Measurements from ENCODE around the gene ABCC2. TPM values are rescaled to one million over a fixed set of nuclear protein-coding genes. Genes with fewer than 3 reads are reported as not detected.

Gene ABCC2
- total RNA-seq, 1 donor from 2014 or later, result 1.9 TPM

DNA sequence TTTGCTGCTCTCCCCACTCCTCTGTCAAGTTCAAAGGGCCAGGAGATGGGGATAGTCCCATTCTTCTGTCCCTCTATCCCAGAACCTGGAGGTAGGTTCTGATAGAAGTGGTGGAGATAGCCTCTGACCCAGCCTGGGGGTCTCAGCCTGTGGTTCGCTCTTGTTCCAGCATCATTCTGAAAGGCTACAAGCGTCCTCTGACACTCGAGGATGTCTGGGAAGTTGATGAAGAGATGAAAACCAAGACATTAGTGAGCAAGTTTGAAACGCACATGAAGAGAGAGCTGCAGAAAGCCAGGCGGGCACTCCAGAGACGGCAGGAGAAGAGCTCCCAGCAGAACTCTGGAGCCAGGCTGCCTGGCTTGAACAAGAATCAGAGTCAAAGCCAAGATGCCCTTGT lies 14.5 kb downstream of the ABCC2 start:
- no peak for TF ChIP-seq CTCF (IDR thresholded peaks at IDR 0.05; ENCODE audit: unreplicated experiment)
- Mint-ChIP-seq H3K27me3 (ENCODE audit: unreplicated experiment) (peaks cover 1% of the 10 kb centered on the region), H3K4me3 (ENCODE audit: unreplicated experiment) (no peak overlapping the region), H3K4me1 (ENCODE audit: unreplicated experiment) (no peaks in the 10 kb centered on the region), H3K9me3 (ENCODE audit: unreplicated experiment) (no peaks in the 10 kb centered on the region), H3K27ac (ENCODE audit: unreplicated experiment) (no peak overlapping the region), H3K36me3 (ENCODE audit: low read depth, unreplicated experiment) (no peaks in the 10 kb centered on the region)
- no peak for DNase-seq (ENCODE audit: low spot score)

DNA sequence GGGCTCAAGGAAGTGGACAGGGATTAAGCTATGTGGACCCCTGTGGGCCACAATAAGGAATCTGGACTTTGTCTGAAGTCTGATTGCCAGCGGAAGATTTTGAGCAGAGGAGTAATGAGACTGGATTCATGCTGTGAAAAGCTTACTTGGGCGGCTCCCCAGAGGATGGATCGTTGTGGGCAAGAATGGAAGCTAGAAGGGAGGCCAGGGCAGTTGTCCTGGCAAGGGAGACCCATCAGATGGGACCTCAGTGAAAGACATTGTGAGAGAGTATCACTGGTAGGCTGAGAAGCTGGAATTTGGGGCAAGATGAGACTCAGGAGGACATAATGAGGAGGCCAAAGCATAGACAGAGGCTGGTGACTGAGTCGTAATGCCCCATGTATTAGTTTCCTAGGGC lies 15.6 kb downstream of the ABCC2 start:
- peaks cover 1% of the 10 kb centered on the region for H3K27me3 Mint-ChIP-seq (ENCODE audit: unreplicated experiment)
- no peak for TF ChIP-seq CTCF (IDR thresholded peaks at IDR 0.05; ENCODE audit: unreplicated experiment)
- H3K36me3 Mint-ChIP-seq (ENCODE audit: low read depth, unreplicated experiment), result no peaks in the 10 kb centered on the region
- peaks cover 2% of the 10 kb centered on the region for H3K4me1 Mint-ChIP-seq (ENCODE audit: unreplicated experiment)
- H3K9me3 Mint-ChIP-seq (ENCODE audit: unreplicated experiment), result no peaks in the 10 kb centered on the region
- no peak for DNase-seq (ENCODE audit: low spot score)
- H3K4me3 Mint-ChIP-seq (ENCODE audit: unreplicated experiment), result no peak overlapping the region
- no peak overlapping the region for H3K27ac Mint-ChIP-seq (ENCODE audit: unreplicated experiment)

DNA sequence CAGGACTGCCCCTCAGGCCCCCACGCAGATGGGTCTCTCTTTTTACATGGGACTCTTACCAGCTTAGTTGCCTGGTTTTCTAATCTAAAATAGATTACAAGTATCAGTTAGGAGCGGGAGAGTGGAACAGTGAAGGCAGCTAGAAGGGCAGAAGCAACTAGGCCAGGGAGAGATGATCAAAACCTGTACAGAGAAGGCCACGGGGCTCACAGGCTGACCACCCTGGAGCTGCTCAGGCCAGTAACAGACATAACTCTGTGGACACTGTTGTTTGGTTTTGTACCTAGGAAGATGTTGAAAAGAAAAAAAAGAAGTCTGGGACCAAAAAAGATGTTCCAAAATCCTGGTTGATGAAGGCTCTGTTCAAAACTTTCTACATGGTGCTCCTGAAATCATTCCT lies 16.5 kb downstream of the ABCC2 start:
- H3K36me3 Mint-ChIP-seq (ENCODE audit: low read depth, unreplicated experiment), result no peaks in the 10 kb centered on the region
- H3K27me3 Mint-ChIP-seq (ENCODE audit: unreplicated experiment), result no peaks in the 10 kb centered on the region
- peaks cover 11% of the 10 kb centered on the region for H3K4me1 Mint-ChIP-seq (ENCODE audit: unreplicated experiment)
- H3K9me3 Mint-ChIP-seq (ENCODE audit: unreplicated experiment), result no peaks in the 10 kb centered on the region
- DNase-seq (ENCODE audit: low spot score), result no peak
- no peak for TF ChIP-seq CTCF (IDR thresholded peaks at IDR 0.05; ENCODE audit: unreplicated experiment)
- no peak overlapping the region for H3K27ac Mint-ChIP-seq (ENCODE audit: unreplicated experiment)
- no peak overlapping the region for H3K4me3 Mint-ChIP-seq (ENCODE audit: unreplicated experiment)

GRCh38 chr10:99799613-99800012 lies 17.2 kb downstream of the ABCC2 start:
- no peak for TF ChIP-seq CTCF (IDR thresholded peaks at IDR 0.05; ENCODE audit: unreplicated experiment)
- H3K9me3 Mint-ChIP-seq (ENCODE audit: unreplicated experiment), result no peaks in the 10 kb centered on the region
- no peak overlapping the region for H3K4me3 Mint-ChIP-seq (ENCODE audit: unreplicated experiment)
- peaks cover 14% of the 10 kb centered on the region for H3K4me1 Mint-ChIP-seq (ENCODE audit: unreplicated experiment)
- H3K36me3 Mint-ChIP-seq (ENCODE audit: low read depth, unreplicated experiment), result no peaks in the 10 kb centered on the region
- no peak overlapping the region for H3K27ac Mint-ChIP-seq (ENCODE audit: unreplicated experiment)
- no peak for DNase-seq (ENCODE audit: low spot score)
- no peaks in the 10 kb centered on the region for H3K27me3 Mint-ChIP-seq (ENCODE audit: unreplicated experiment)

GRCh38 chr10:99804471-99804870 lies 22.0 kb downstream of the ABCC2 start:
- no peak overlapping the region for H3K4me3 Mint-ChIP-seq (ENCODE audit: unreplicated experiment)
- H3K9me3 Mint-ChIP-seq (ENCODE audit: unreplicated experiment), result no peaks in the 10 kb centered on the region
- TF ChIP-seq CTCF (IDR thresholded peaks at IDR 0.05; ENCODE audit: unreplicated experiment), result no peak
- H3K4me1 Mint-ChIP-seq (ENCODE audit: unreplicated experiment), result peaks cover 14% of the 10 kb centered on the region
- H3K27ac Mint-ChIP-seq (ENCODE audit: unreplicated experiment), result no peak overlapping the region
- peaks cover 4% of the 10 kb centered on the region for H3K27me3 Mint-ChIP-seq (ENCODE audit: unreplicated experiment)
- no peak for DNase-seq (ENCODE audit: low spot score)
- no peaks in the 10 kb centered on the region for H3K36me3 Mint-ChIP-seq (ENCODE audit: low read depth, unreplicated experiment)

Measured in endothelial cell (in vitro differentiated cells).